Neuronal stem cell (in vitro differentiated cells): ENCODE data around the gene BBIP1.

Experiments used
- DNase-seq: peaks from one replicate; pipeline ENCODE4 v3.0.0-alpha.2; 2013; ENCODE audit warnings: low spot score
- H2AFZ ChIP-seq: one replicate; pipeline ENCODE4 v1.6.1; 2013; ENCODE audit warnings: mild to moderate bottlenecking, low read length, inconsistent platforms
- H2AK5ac ChIP-seq: 2 replicates; pipeline ENCODE4 v1.6.1; 2013; ENCODE audit warnings: low read depth, mild to moderate bottlenecking, inconsistent platforms, low read length, moderate library complexity, mixed read lengths
- H2BK120ac ChIP-seq: 2 replicates; pipeline ENCODE4 v1.6.1; 2013; ENCODE audit warnings: low read depth, mild to moderate bottlenecking, inconsistent platforms, low read length, moderate library complexity, mixed read lengths
- H2BK12ac ChIP-seq: one replicate; pipeline ENCODE4 v1.6.1; 2013; ENCODE audit warnings: low read length, inconsistent platforms
- H2BK15ac ChIP-seq: 2 replicates; pipeline ENCODE4 v1.6.1; 2013; ENCODE audit warnings: mild to moderate bottlenecking, low read length, inconsistent platforms, mixed read lengths
- H2BK5ac ChIP-seq: one replicate; pipeline ENCODE4 v1.6.1; 2013; ENCODE audit warnings: inconsistent platforms, mild to moderate bottlenecking, low read length, moderate library complexity
- H3K14ac ChIP-seq: one replicate; pipeline ENCODE4 v1.6.1; 2013; ENCODE audit warnings: low read length, inconsistent platforms
- H3K18ac ChIP-seq: 2 replicates; pipeline ENCODE4 v1.6.1; 2013; ENCODE audit warnings: low read length, inconsistent platforms
- H3K23ac ChIP-seq: 2 replicates; pipeline ENCODE4 v1.6.1; 2013; ENCODE audit warnings: low read depth, mild to moderate bottlenecking, mixed read lengths, low read length, inconsistent platforms; ENCODE audit not compliant: poor library complexity
- H3K27ac ChIP-seq: replicated peaks from 3 replicates; pipeline ENCODE4 v1.5.1; 2013; ENCODE audit warnings: low read length, inconsistent platforms
- H3K27me3 ChIP-seq, 3 experiments: 2 replicates each; pipeline ENCODE4 v1.6.1; 2013; ENCODE audit warnings: low read length in 3 of 3, mild to moderate bottlenecking in 2 of 3, inconsistent platforms in 1 of 3, low read depth in 1 of 3, mixed read lengths in 1 of 3, moderate library complexity in 1 of 3; ENCODE audit not compliant: control insufficient read depth in 3 of 3, insufficient read depth in 3 of 3
- H3K36me3 ChIP-seq, 2 donors: replicated peaks in 1 of 2; 2 replicates each; pipeline ENCODE4 v1.6.1; 2013; ENCODE audit warnings: low read length in 2 of 2; ENCODE audit not compliant: control insufficient read depth in 2 of 2, insufficient read depth in 2 of 2
- H3K4ac ChIP-seq: 2 replicates; pipeline ENCODE4 v1.6.1; 2013; ENCODE audit warnings: inconsistent platforms, mild to moderate bottlenecking, low read length, moderate library complexity
- H3K4me1 ChIP-seq, 2 donors: 1 replicate in 1 of 2; 2 replicates in 1 of 2; pipeline ENCODE4 v1.6.1; 2013; ENCODE audit warnings: low read length in 2 of 2, low read depth in 1 of 2; ENCODE audit not compliant: control insufficient read depth in 2 of 2, insufficient read depth in 1 of 2
- H3K4me2 ChIP-seq: one replicate; pipeline ENCODE4 v1.6.1; 2013; ENCODE audit warnings: mild to moderate bottlenecking, low read length, inconsistent platforms; ENCODE audit not compliant: insufficient read depth, poor library complexity, severe bottlenecking
- H3K4me3 ChIP-seq, 2 donors: 2 replicates each; pipeline ENCODE4 v1.5.1; 2013; ENCODE audit warnings: low read length in 2 of 2, mild to moderate bottlenecking in 2 of 2, inconsistent platforms in 1 of 2, moderate library complexity in 1 of 2
- H3K79me1 ChIP-seq: one replicate; pipeline ENCODE4 v1.6.1; 2013; ENCODE audit warnings: low read depth, mild to moderate bottlenecking, inconsistent platforms, low read length, moderate library complexity
- H3K9ac ChIP-seq: one replicate; pipeline ENCODE4 v1.6.1; 2013; ENCODE audit warnings: mild to moderate bottlenecking, low read depth, low read length, inconsistent platforms; ENCODE audit not compliant: poor library complexity
- H3K9me3 ChIP-seq, 2 donors: replicated peaks in 1 of 2; 2 replicates each; pipeline versions ENCODE3 to v1.6.1; 2013; ENCODE audit warnings: low read length in 2 of 2, mild to moderate bottlenecking in 2 of 2, inconsistent platforms in 1 of 2, low read depth in 1 of 2, mixed read lengths in 1 of 2, moderate library complexity in 1 of 2; ENCODE audit not compliant: control insufficient read depth in 2 of 2, insufficient read depth in 1 of 2
- H4K8ac ChIP-seq: one replicate; pipeline ENCODE4 v1.6.1; 2013; ENCODE audit warnings: low read depth, mild to moderate bottlenecking, inconsistent platforms, low read length, moderate library complexity
- H4K91ac ChIP-seq: one replicate; pipeline ENCODE4 v1.6.1; 2013; ENCODE audit warnings: low read length, low read depth, mild to moderate bottlenecking, inconsistent platforms; ENCODE audit not compliant: poor library complexity
- WGBS, 2 donors: extraction: QIAGEN DNeasy Blood & Tissue Kit; methylation state at CpG; one replicate each; pipeline ENCODE4 v1.1.7; 2013; ENCODE audit warnings: missing lambda C conversion rate in 2 of 2, mixed read lengths in 1 of 2; ENCODE audit not compliant: insufficient read length in 2 of 2, insufficient replicate concordance in 1 of 2; ENCODE audit errors: extremely low coverage in 2 of 2; 5-methylcytosine and 5-hydroxymethylcytosine counted together

Gene BBIP1

GRCh38 chr10:110947061-110947595 is 28.1 kb upstream of the BBIP1 start:
- Histone ChIP-seq H2BK5ac (no peak overlapping the region), H4K8ac (no peak overlapping the region), H2BK120ac (no peak overlapping the region), H3K36me3 (peaks cover 4 to 57% of the 10 kb centered on the region in 2 donors), H3K4ac (no peak overlapping the region), H3K23ac (no peak overlapping the region), H3K14ac (no peak overlapping the region), H4K91ac (no peak overlapping the region), H3K4me3 (no peak overlapping the region), H3K27me3 (no peaks in the 10 kb centered on the region), H2BK15ac (no peak overlapping the region), H3K4me2 (no peak overlapping the region), H3K27ac (no peak overlapping the region), H3K9me3 (peaks cover 4 to 67% of the 10 kb centered on the region in 2 donors), H2AFZ (no peak overlapping the region), H2BK12ac (no peak overlapping the region), H3K18ac (no peak overlapping the region), H3K9ac (peak overlapping the region; percentile 30), H3K4me1 (peaks cover 0 to 6% of the 10 kb centered on the region in 2 donors), H2AK5ac (no peak overlapping the region), H3K79me1 (peaks cover 3% of the 10 kb centered on the region)
- no peak for DNase-seq
- no CpG with 5 or more reads among the region's 4 CpGs for WGBS, 2 donors

GRCh38 chr10:110946496-110946895 is 27.5 kb upstream of the BBIP1 start:
- peaks cover 4 to 69% of the 10 kb centered on the region in 2 donors for H3K9me3 ChIP-seq
- no peak overlapping the region for H3K23ac ChIP-seq
- H4K91ac ChIP-seq = no peak overlapping the region

GRCh38 chr10:110944792-110945396 is 25.9 kb upstream of the BBIP1 start:
- Histone ChIP-seq H3K36me3 (peaks cover 4 to 49% of the 10 kb centered on the region in 2 donors), H3K23ac (no peak overlapping the region), H3K14ac (no peak overlapping the region), H2AK5ac (no peak overlapping the region), H2BK120ac (no peak overlapping the region), H3K4me2 (no peak overlapping the region), H3K4me3 (no peak overlapping the region), H3K18ac (no peak overlapping the region), H2AFZ (no peak overlapping the region), H3K4me1 (peaks cover 0 to 6% of the 10 kb centered on the region in 2 donors), H3K9ac (no peak overlapping the region), H3K27ac (no peak overlapping the region), H3K9me3 (peaks cover 4 to 68% of the 10 kb centered on the region in 2 donors), H4K91ac (no peak overlapping the region), H2BK5ac (no peak overlapping the region), H3K79me1 (peaks cover 3% of the 10 kb centered on the region), H2BK15ac (no peak overlapping the region), H3K27me3 (no peaks in the 10 kb centered on the region), H3K4ac (no peak overlapping the region), H4K8ac (no peak overlapping the region), H2BK12ac (no peak overlapping the region)
- DNase-seq = no peak
- WGBS, 2 donors = no CpG with 5 or more reads among the region's 5 CpGs

More at GRCh38 chr10:110946496-110946895, 27.5 kb upstream of the BBIP1 start:
- no peak overlapping the region for H3K27ac ChIP-seq
- peaks cover 0 to 6% of the 10 kb centered on the region in 2 donors for H3K4me1 ChIP-seq
- H2BK5ac ChIP-seq = no peak overlapping the region
- no peak overlapping the region for H2AFZ ChIP-seq
- no peak overlapping the region for H2BK120ac ChIP-seq
- peaks cover 4 to 52% of the 10 kb centered on the region in 2 donors for H3K36me3 ChIP-seq
- H3K18ac ChIP-seq = no peak overlapping the region
- H3K9ac ChIP-seq = no peak overlapping the region
- no peak overlapping the region for H3K4ac ChIP-seq
- no peak overlapping the region for H3K4me3 ChIP-seq
- H3K4me2 ChIP-seq = no peak overlapping the region
- H2BK12ac ChIP-seq = no peak overlapping the region
- no peak overlapping the region for H2BK15ac ChIP-seq
- H3K79me1 ChIP-seq = peaks cover 3% of the 10 kb centered on the region
- WGBS, 2 donors = no CpG with 5 or more reads among the region's 1 CpG
- H4K8ac ChIP-seq = no peak overlapping the region
- DNase-seq = no peak
- no peak overlapping the region for H2AK5ac ChIP-seq
- no peaks in the 10 kb centered on the region for H3K27me3 ChIP-seq
- H3K14ac ChIP-seq = no peak overlapping the region

GRCh38 chr10:110939419-110939818 is 20.4 kb upstream of the BBIP1 start:
- H3K9ac ChIP-seq = no peak overlapping the region
- no peak overlapping the region for H2BK15ac ChIP-seq
- no peak overlapping the region for H4K91ac ChIP-seq
- H2BK12ac ChIP-seq = no peak overlapping the region
- peaks cover 0 to 32% of the 10 kb centered on the region in 2 donors for H3K36me3 ChIP-seq
- peaks cover 2% of the 10 kb centered on the region for H3K79me1 ChIP-seq
- H3K4me2 ChIP-seq = no peak overlapping the region
- H3K23ac ChIP-seq = no peak overlapping the region
- H4K8ac ChIP-seq = no peak overlapping the region
- H3K4ac ChIP-seq = no peak overlapping the region
- H3K4me1 ChIP-seq = no peaks in the 10 kb centered on the region
- H3K4me3 ChIP-seq = no peak overlapping the region
- no peak overlapping the region for H2AK5ac ChIP-seq
- DNase-seq = no peak
- peaks cover 0 to 28% of the 10 kb centered on the region in 2 donors for H3K9me3 ChIP-seq
- no peak overlapping the region for H2BK120ac ChIP-seq
- no peak overlapping the region for H2AFZ ChIP-seq
- WGBS, 2 donors = no CpG with 5 or more reads among the region's 4 CpGs
- no peak overlapping the region for H3K14ac ChIP-seq
- H3K27me3 ChIP-seq = no peaks in the 10 kb centered on the region
- no peak overlapping the region for H3K18ac ChIP-seq
- H3K27ac ChIP-seq = no peak overlapping the region
- H2BK5ac ChIP-seq = no peak overlapping the region
